H1 (cell line): ENCODE measurements around the gene GIMAP5. TPM values are rescaled to one million over a fixed set of nuclear protein-coding genes. Genes with fewer than 3 reads are reported as not detected.

Experiments
- CTCF ChIA-PET: fragments of 300-600 bp; sonication (Branson Sonifier 250); formaldehyde crosslinking; loops from one replicate; lab custom pipeline; 2021; ENCODE audit not compliant: partially characterized antibody; lab: Charles Lee
- POLR2A ChIA-PET: fragments of 300-600 bp; sonication (Branson Sonifier 250); formaldehyde crosslinking; loops from one replicate; lab custom pipeline; 2021; ENCODE audit warnings: inconsistent platforms; ENCODE audit not compliant: partially characterized antibody; lab: Charles Lee
- DNase-seq, 2 experiments: peaks; one replicate each; pipeline versions ENCODE4 v3.0.0 to v3.0.0-alpha.2; 2010 to 2022; ENCODE audit warnings: low spot score in 2 of 2, low read depth in 1 of 2, mixed read lengths in 1 of 2
- FAIRE-seq: peaks from 2 replicates; lab custom pipeline; 2011; peaks lifted over from hg19 to GRCh38; lab: Jason Lieb, UNC
- H2AFZ ChIP-seq: 2 replicates; pipeline ENCODE4 v1.8.1; 2012; ENCODE audit warnings: low read length, inconsistent platforms
- H2AK5ac ChIP-seq: 2 replicates; pipeline ENCODE4 v1.6.1; 2013; ENCODE audit warnings: low read depth, low read length
- H2BK120ac ChIP-seq: replicated peaks from 2 replicates; pipeline ENCODE3; 2013; ENCODE audit warnings: low read depth, low read length, inconsistent platforms
- H2BK12ac ChIP-seq: 2 replicates; pipeline ENCODE4 v1.6.1; 2013; ENCODE audit warnings: low read depth, low read length
- H2BK15ac ChIP-seq: 2 replicates; pipeline ENCODE4 v1.6.1; 2013; ENCODE audit warnings: low read length
- H2BK20ac ChIP-seq: 2 replicates; pipeline ENCODE4 v1.6.1; 2013; ENCODE audit warnings: low read length
- H2BK5ac ChIP-seq: 2 replicates; pipeline ENCODE4 v1.6.1; 2013; ENCODE audit warnings: low read depth, low read length
- H3K14ac ChIP-seq: 2 replicates; pipeline ENCODE4 v1.6.1; 2013; ENCODE audit warnings: inconsistent platforms; ENCODE audit not compliant: insufficient read length
- H3K18ac ChIP-seq: 2 replicates; pipeline ENCODE4 v1.6.1; 2013; ENCODE audit warnings: low read length; ENCODE audit errors: extremely low read depth
- H3K23ac ChIP-seq: 2 replicates; pipeline ENCODE4 v1.6.1; 2013; ENCODE audit warnings: inconsistent platforms; ENCODE audit not compliant: insufficient read length
- H3K23me2 ChIP-seq: 2 replicates; pipeline ENCODE4 v1.6.1; 2013; ENCODE audit warnings: low read depth, low read length
- H3K27ac ChIP-seq: 2 replicates; pipeline ENCODE4 v1.6.1; 2011; ENCODE audit warnings: low read depth, low read length, inconsistent platforms
- H3K27me3 ChIP-seq, 4 experiments: replicated peaks in 1 of 4; 1 replicate in 1 of 4; 2 replicates in 3 of 4; pipeline versions ENCODE4 v1.6.1 to v1.8.1; 2011 to 2013; ENCODE audit warnings: low read length in 3 of 4, mild to moderate bottlenecking in 3 of 4, inconsistent platforms in 2 of 4, mixed read lengths in 2 of 4, moderate library complexity in 1 of 4; ENCODE audit not compliant: control insufficient read depth in 3 of 4, insufficient read depth in 3 of 4; ENCODE audit errors: extremely low read depth in 1 of 4
- H3K36me3 ChIP-seq, 4 experiments: 2 replicates each; pipeline versions ENCODE4 v1.6.1 to v1.8.1; 2011 to 2013; ENCODE audit warnings: mild to moderate bottlenecking in 4 of 4, low read length in 3 of 4, moderate library complexity in 2 of 4, control low read depth in 1 of 4, inconsistent platforms in 1 of 4; ENCODE audit not compliant: insufficient read depth in 4 of 4, control insufficient read depth in 2 of 4
- H3K4ac ChIP-seq: replicated peaks from 2 replicates; pipeline ENCODE3; 2013; ENCODE audit warnings: low read length, low read depth, mixed read lengths, inconsistent platforms; ENCODE audit not compliant: insufficient read length
- H3K4me1 ChIP-seq, 4 experiments: replicated peaks in 1 of 4; 1 replicate in 1 of 4; 2 replicates in 3 of 4; pipeline versions ENCODE4 v1.6.1 to v1.8.1; 2011 to 2013; ENCODE audit warnings: low read length in 3 of 4, inconsistent platforms in 2 of 4, mixed read lengths in 1 of 4; ENCODE audit not compliant: insufficient read depth in 4 of 4, control insufficient read depth in 3 of 4
- H3K4me2 ChIP-seq, 2 experiments: 2 replicates each; pipeline versions ENCODE4 v1.6.1 to v1.8.1; 2011 to 2013; ENCODE audit warnings: low read depth in 2 of 2, low read length in 2 of 2, control low read depth in 1 of 2, inconsistent platforms in 1 of 2, mild to moderate bottlenecking in 1 of 2; ENCODE audit not compliant: insufficient read depth in 1 of 2
- H3K4me3 ChIP-seq, 4 experiments: fragments of 200-600, 300-600 bp in 1 of 4; sonication (generic), shearing (Covaris generic), sonication (Bioruptor Twin) in 1 of 4; 2 replicates each; pipeline versions ENCODE4 v1.5.1 to v1.8.1; 2011 to 2016; ENCODE audit warnings: low read length in 4 of 4, low read depth in 3 of 4, control low read depth in 2 of 4, inconsistent platforms in 2 of 4, mild to moderate bottlenecking in 2 of 4, mixed read lengths in 1 of 4, moderate library complexity in 1 of 4; ENCODE audit not compliant: insufficient read depth in 2 of 4; ENCODE audit errors: extremely low read depth in 1 of 4
- H3K56ac ChIP-seq: replicated peaks from 2 replicates; pipeline ENCODE3; 2013; ENCODE audit warnings: low read depth, mild to moderate bottlenecking, mixed read lengths, low read length, inconsistent platforms; ENCODE audit not compliant: insufficient read length
- H3K79me1 ChIP-seq: 2 replicates; pipeline ENCODE4 v1.6.1; 2013; ENCODE audit warnings: low read depth, low read length, control low read depth
- H3K79me2 ChIP-seq, 2 experiments: 2 replicates each; pipeline versions ENCODE4 v1.6.1 to v1.8.1; 2012 to 2013; ENCODE audit warnings: low read length in 2 of 2, mild to moderate bottlenecking in 2 of 2, inconsistent platforms in 1 of 2; ENCODE audit not compliant: insufficient read depth in 2 of 2, control insufficient read depth in 1 of 2
- H3K9ac ChIP-seq, 4 experiments: replicated peaks in 1 of 4; 1 replicate in 1 of 4; 2 replicates in 3 of 4; pipeline versions ENCODE4 v1.6.1 to v1.8.1; 2011 to 2013; ENCODE audit warnings: low read depth in 3 of 4, low read length in 3 of 4, control low read depth in 2 of 4, mild to moderate bottlenecking in 2 of 4, moderate library complexity in 2 of 4, inconsistent platforms in 1 of 4; ENCODE audit errors: extremely low read depth in 1 of 4
- H3K9me3 ChIP-seq, 2 experiments: 2 replicates each; pipeline versions ENCODE4 v1.6.1 to v1.8.1; 2012 to 2013; ENCODE audit warnings: mild to moderate bottlenecking in 2 of 2, moderate library complexity in 2 of 2, control low read depth in 1 of 2, inconsistent platforms in 1 of 2, low read depth in 1 of 2, low read length in 1 of 2, mixed read lengths in 1 of 2; ENCODE audit not compliant: insufficient read depth in 2 of 2
- H4K20me1 ChIP-seq, 2 experiments: replicated peaks in 1 of 2; 2 replicates each; pipeline versions ENCODE3 to v1.8.1; 2011 to 2013; ENCODE audit warnings: inconsistent platforms in 2 of 2, low read length in 2 of 2, mild to moderate bottlenecking in 1 of 2; ENCODE audit not compliant: insufficient read depth in 2 of 2, control insufficient read depth in 1 of 2
- H4K5ac ChIP-seq: 2 replicates; pipeline ENCODE4 v1.6.1; 2013; ENCODE audit warnings: low read length, low read depth, mixed read lengths, inconsistent platforms; ENCODE audit not compliant: insufficient read length
- H4K8ac ChIP-seq: 2 replicates; pipeline ENCODE4 v1.8.0; 2013; ENCODE audit warnings: mild to moderate bottlenecking, moderate library complexity, low read length, inconsistent platforms; ENCODE audit not compliant: insufficient read depth; ENCODE audit errors: extremely low read depth
- H4K91ac ChIP-seq: replicated peaks from 2 replicates; pipeline ENCODE3; 2013; ENCODE audit warnings: low read length, mixed read lengths, inconsistent platforms; ENCODE audit not compliant: insufficient read length
- BACH1 ChIP-seq: IDR thresholded peaks from 2 replicates; pipeline ENCODE4 v1.6.1; 2012; ENCODE audit warnings: low read length, improper control_type of control experiment
- BCL11A ChIP-seq, 2 experiments: IDR thresholded peaks; one replicate each; pipeline ENCODE4 v1.6.1; 2011; ENCODE audit warnings: low read depth in 2 of 2, low read length in 2 of 2, mild to moderate bottlenecking in 2 of 2
- FOSL1 ChIP-seq: IDR thresholded peaks from 2 replicates; pipeline ENCODE4 v1.6.1; 2011; ENCODE audit warnings: mild to moderate bottlenecking, low read depth, low read length, moderate library complexity; ENCODE audit not compliant: insufficient read depth
- HDAC2 ChIP-seq, 2 experiments: fragments of 300-600 bp in 1 of 2; sonication (generic) in 1 of 2; IDR thresholded peaks; 2 replicates each; pipeline ENCODE4 v1.6.1; 2011 to 2012; ENCODE audit warnings: low read depth in 2 of 2, low read length in 2 of 2, mild to moderate bottlenecking in 2 of 2, moderate library complexity in 2 of 2, borderline replicate concordance in 1 of 2, inconsistent platforms in 1 of 2
- PHF8 ChIP-seq: fragments of 200-600 bp; sonication (generic); conservative IDR thresholded peaks from 2 replicates; pipeline ENCODE4 v1.7.1; 2012; ENCODE audit warnings: low read depth, mild to moderate bottlenecking, inconsistent platforms, low read length, moderate library complexity
- RAD21 ChIP-seq, 2 experiments: IDR thresholded peaks in 1 of 2; conservative IDR thresholded peaks in 1 of 2; 2 replicates each; pipeline ENCODE4 v1.6.1; 2011; ENCODE audit warnings: low read depth in 2 of 2, low read length in 2 of 2, improper control_type of control experiment in 1 of 2, inconsistent platforms in 1 of 2, mild to moderate bottlenecking in 1 of 2, moderate library complexity in 1 of 2
- RNF2 ChIP-seq: fragments of 200-900, 300-1000 bp; sonication (generic); IDR thresholded peaks from 2 replicates; pipeline ENCODE4 v1.7.1; 2016; ENCODE audit warnings: borderline replicate concordance, low read depth, mild to moderate bottlenecking, antibody characterized with exemption, low read length; ENCODE audit not compliant: poor library complexity, severe bottlenecking; ENCODE audit errors: missing control alignments
- SIX5 ChIP-seq: IDR thresholded peaks from 2 replicates; pipeline ENCODE4 v1.6.1; 2011; ENCODE audit warnings: mild to moderate bottlenecking, low read depth, low read length
- SRF ChIP-seq: IDR thresholded peaks from 2 replicates; pipeline ENCODE4 v1.6.1; 2011; ENCODE audit warnings: mild to moderate bottlenecking, low read depth, low read length, moderate library complexity
- TAF7 ChIP-seq: optimal IDR thresholded peaks from 2 replicates; pipeline ENCODE3; 2011; ENCODE audit warnings: low read depth, mild to moderate bottlenecking, inconsistent platforms, low read length, moderate library complexity, borderline replicate concordance
- TBP ChIP-seq: IDR thresholded peaks from 2 replicates; pipeline ENCODE4 v1.6.1; 2011; ENCODE audit warnings: low read depth, low read length, improper control_type of control experiment
- WGBS, 2 experiments: shearing (Covaris generic) in 1 of 2; methylation state at CpG; one replicate each; pipeline versions ENCODE4 v1.1.6 to v1.1.7; 2013 to 2015; ENCODE audit warnings: low lambda C conversion rate in 2 of 2, mixed read lengths in 2 of 2, inconsistent platforms in 1 of 2, low coverage in 1 of 2, missing lambda C conversion rate in 1 of 2; ENCODE audit not compliant: insufficient replicate concordance in 2 of 2, insufficient coverage in 1 of 2, insufficient read length in 1 of 2; ENCODE audit errors: extremely low coverage in 1 of 2, missing lambda C conversion rate in 1 of 2; 5-methylcytosine and 5-hydroxymethylcytosine counted together
- polyA plus RNA-seq, 7 experiments: library from polyadenylated mRNA; depleted of rRNA in 3 of 7; stranded (reverse) in 5 of 7; unstranded in 2 of 7; fragments of >200 nt in 5 of 7; fragments of 200-250 nt in 2 of 7; gene quantifications; 1 replicate in 5 of 7; 2 replicates in 1 of 7; 4 replicates in 1 of 7; pipeline versions ENCODE4 v1.2.1 to v1.2.3, GENCODE V29; 2011 to 2013; ENCODE audit warnings: missing spikeins in 2 of 7, mixed read lengths in 2 of 7
- total RNA-seq: library from RNA; stranded (reverse); fragmentation: NEBNext Ultra II Directional; extraction: Animal tissue kit (Norgen Biotek cat#: 25700); gene quantifications from 2 replicates; pipeline ENCODE4 v1.2.1, GENCODE V29; 2021

The GIMAP5 gene
- total and polyA plus RNA-seq, 2 of the 8 experiments (the other 6 are each of a cell fraction or from before 2014, with no cell fraction given) = not detected

DNA sequence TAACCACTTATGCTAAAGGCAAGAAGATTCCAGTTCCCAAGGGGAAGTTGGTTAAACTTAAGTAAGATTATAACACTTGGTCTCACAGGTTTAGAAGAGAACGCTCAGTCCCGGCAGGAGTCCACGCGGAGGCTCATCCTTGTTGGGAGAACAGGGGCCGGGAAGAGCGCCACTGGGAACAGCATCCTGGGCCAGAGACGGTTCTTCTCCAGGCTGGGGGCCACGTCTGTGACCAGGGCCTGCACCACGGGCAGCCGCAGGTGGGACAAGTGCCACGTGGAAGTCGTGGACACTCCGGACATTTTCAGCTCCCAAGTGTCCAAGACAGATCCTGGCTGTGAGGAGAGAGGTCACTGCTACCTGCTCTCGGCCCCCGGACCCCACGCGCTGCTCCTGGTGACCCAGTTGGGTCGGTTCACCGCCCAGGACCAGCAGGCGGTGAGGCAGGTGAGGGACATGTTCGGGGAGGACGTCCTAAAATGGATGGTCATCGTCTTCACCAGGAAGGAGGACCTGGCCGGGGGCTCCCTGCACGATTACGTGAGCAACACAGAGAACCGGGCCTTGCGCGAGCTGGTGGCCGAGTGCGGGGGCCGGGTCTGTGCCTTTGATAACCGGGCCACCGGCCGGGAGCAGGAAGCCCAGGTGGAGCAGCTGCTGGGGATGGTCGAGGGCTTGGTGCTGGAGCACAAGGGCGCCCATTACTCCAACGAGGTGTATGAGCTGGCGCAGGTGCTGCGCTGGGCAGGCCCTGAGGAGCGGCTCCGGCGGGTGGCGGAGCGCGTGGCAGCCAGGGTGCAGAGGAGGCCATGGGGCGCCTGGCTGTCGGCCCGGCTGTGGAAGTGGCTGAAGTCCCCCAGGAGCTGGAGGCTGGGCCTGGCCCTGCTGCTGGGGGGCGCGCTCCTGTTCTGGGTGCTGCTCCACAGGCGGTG is 17.0 kb upstream of the GIMAP5 start:
- Histone ChIP-seq H2AK5ac (no peak overlapping the region), H2BK20ac (no peak overlapping the region), H3K23ac (no peak overlapping the region), H3K4me3 (no peak overlapping the region), H2AFZ (no peak overlapping the region), H4K8ac (no peak overlapping the region), H3K18ac (no peak overlapping the region), H3K4me1 (no peaks in the 10 kb centered on the region), H3K27ac (no peak overlapping the region), H3K79me1 (no peaks in the 10 kb centered on the region), H2BK12ac (no peak overlapping the region), H3K4ac (no peak overlapping the region), H2BK5ac (no peak overlapping the region), H3K9me3 (no peaks in the 10 kb centered on the region; a peak in 1 of 4 replicates), H4K20me1 (no peaks in the 10 kb centered on the region), H4K5ac (no peak overlapping the region), H4K91ac (no peak overlapping the region), H3K4me2 (no peak overlapping the region), H3K23me2 (no peaks in the 10 kb centered on the region), H2BK120ac (no peak overlapping the region), H3K56ac (no peak overlapping the region), H3K79me2 (no peaks in the 10 kb centered on the region), H3K36me3 (no peaks in the 10 kb centered on the region), H2BK15ac (no peak overlapping the region), H3K9ac (no peak overlapping the region), H3K27me3 (peaks cover 0 to 11% (median 5%) of the 10 kb centered on the region in 4 experiments; a peak in 5 of 7 replicates), H3K14ac (no peak overlapping the region)
- FAIRE-seq = no peak
- CTCF ChIA-PET = no interaction called here
- POLR2A ChIA-PET = no interaction called here
- DNase-seq = no peak
- WGBS, 2 experiments = 89% methylated on average over 46 of the region's 52 CpGs; no CpG with 5 or more reads in 1 of the 2 experiments
- TF ChIP-seq SRF = no peak
- TF ChIP-seq BACH1 = no peak
- no peak for TF ChIP-seq SIX5
- TF ChIP-seq TAF7 = no peak
- no peak for TF ChIP-seq RAD21 (IDR thresholded peaks at IDR 0.05 in 1 of 2, conservative IDR thresholded peaks at IDR 0.05 in 1 of 2; ENCODE audit: low read depth in 2 of 2, low read length in 2 of 2)
- TF ChIP-seq HDAC2 (IDR thresholded peaks at IDR 0.05; ENCODE audit: borderline replicate concordance in 1 of 2, low read depth in 2 of 2, low read length in 2 of 2) = no peak
- no peak for TF ChIP-seq RNF2
- TF ChIP-seq PHF8 = no peak
- no peak for TF ChIP-seq BCL11A (IDR thresholded peaks at IDR 0.05; ENCODE audit: low read depth in 2 of 2, low read length in 2 of 2)
- no peak for TF ChIP-seq TBP
- no peak for TF ChIP-seq FOSL1
